Type B pancreatic cell (in vitro differentiated cells): ENCODE data around the gene ACE2. TPM values are rescaled to one million over a fixed set of nuclear protein-coding genes. Genes with fewer than 3 reads are reported as not detected.
A peak's percentile ranks its signal among the peaks of the same experiment; 100 is the strongest.

Experiments used
- DNase-seq: peaks from one replicate; pipeline ENCODE4 v3.0.0; 2021; ENCODE audit warnings: mixed read lengths; ENCODE audit not compliant: unreplicated experiment; ENCODE audit errors: extremely low spot score
- H3K27ac Mint-ChIP-seq: 2 replicates; pipeline ENCODE4 v1.8.0; 2021; ENCODE audit warnings: mild to moderate bottlenecking, mixed read lengths
- H3K27me3 Mint-ChIP-seq: 2 replicates; pipeline ENCODE4 v1.8.0; 2021; ENCODE audit warnings: mixed read lengths
- H3K36me3 Mint-ChIP-seq: 2 replicates; pipeline ENCODE4 v1.8.0; 2021; ENCODE audit warnings: mixed read lengths
- H3K4me1 Mint-ChIP-seq: one replicate; pipeline ENCODE4 v1.8.0; 2021; ENCODE audit warnings: mixed read lengths; ENCODE audit not compliant: unreplicated experiment
- H3K4me3 Mint-ChIP-seq: 2 replicates; pipeline ENCODE4 v1.8.0; 2021; ENCODE audit warnings: mild to moderate bottlenecking, mixed read lengths
- H3K9me3 Mint-ChIP-seq: 2 replicates; pipeline ENCODE4 v1.8.0; 2021; ENCODE audit warnings: mixed read lengths
- CTCF ChIP-seq: fragments of 200-600 bp; sonication (generic); conservative IDR thresholded peaks from 2 replicates; pipeline ENCODE4 v1.5.0; 2021; ENCODE audit warnings: antibody characterized with exemption, mild to moderate bottlenecking
- total RNA-seq: library from RNA; stranded (reverse); gene quantifications from 2 replicates; pipeline ENCODE4 v1.2.1, GENCODE V29; 2021; ENCODE audit warnings: low replicate concordance

Gene ACE2
- total RNA-seq, 1 donor from 2014 or later: 22.6 TPM

GRCh38 chrX:15643786-15644559, 43.2 kb upstream of the ACE2 start:
- no peak for TF ChIP-seq CTCF
- peak overlapping the region; percentile 15 for H3K27ac Mint-ChIP-seq
- no peak for DNase-seq
- H3K36me3 Mint-ChIP-seq: no peaks in the 10 kb centered on the region
- H3K4me1 Mint-ChIP-seq: no peaks in the 10 kb centered on the region
- no peaks in the 10 kb centered on the region for H3K27me3 Mint-ChIP-seq
- H3K4me3 Mint-ChIP-seq: peak overlapping the region; percentile 37
- no peaks in the 10 kb centered on the region for H3K9me3 Mint-ChIP-seq

- Mint-ChIP-seq H3K36me3 (no peaks in the 10 kb centered on the region), H3K27ac (no peak overlapping the region), H3K9me3 (no peaks in the 10 kb centered on the region), H3K4me3 (no peak overlapping the region), H3K4me1 (no peaks in the 10 kb centered on the region), H3K27me3 (no peaks in the 10 kb centered on the region)
- DNase-seq: no peak
- no peak for TF ChIP-seq CTCF
These were observed 30.9 kb upstream of the ACE2 start for GRCh38 chrX:15631637-15632036.

GRCh38 chrX:15623054-15623453, 22.3 kb upstream of the ACE2 start:
- H3K4me1 Mint-ChIP-seq: no peaks in the 10 kb centered on the region
- H3K27ac Mint-ChIP-seq: no peak overlapping the region
- no peaks in the 10 kb centered on the region for H3K9me3 Mint-ChIP-seq
- H3K36me3 Mint-ChIP-seq: no peaks in the 10 kb centered on the region
- no peaks in the 10 kb centered on the region for H3K27me3 Mint-ChIP-seq
- no peak overlapping the region for H3K4me3 Mint-ChIP-seq
- TF ChIP-seq CTCF: no peak
- DNase-seq: no peak

GRCh38 chrX:15619053-15619755, 18.4 kb upstream of the ACE2 start:
- H3K4me3 Mint-ChIP-seq: no peak overlapping the region
- H3K36me3 Mint-ChIP-seq: no peaks in the 10 kb centered on the region
- H3K27ac Mint-ChIP-seq: peak overlapping the region; percentile 77
- no peak for DNase-seq
- H3K9me3 Mint-ChIP-seq: no peaks in the 10 kb centered on the region
- no peaks in the 10 kb centered on the region for H3K4me1 Mint-ChIP-seq
- H3K27me3 Mint-ChIP-seq: no peaks in the 10 kb centered on the region
- TF ChIP-seq CTCF: no peak

- no peaks in the 10 kb centered on the region for H3K36me3 Mint-ChIP-seq
- H3K27ac Mint-ChIP-seq: no peak overlapping the region
- no peaks in the 10 kb centered on the region for H3K9me3 Mint-ChIP-seq
- no peak for DNase-seq
- TF ChIP-seq CTCF: no peak
- H3K4me3 Mint-ChIP-seq: no peak overlapping the region
- no peaks in the 10 kb centered on the region for H3K4me1 Mint-ChIP-seq
- H3K27me3 Mint-ChIP-seq: no peaks in the 10 kb centered on the region
These were observed 16.4 kb upstream of the ACE2 start for GRCh38 chrX:15617111-15617510.
